Osteoblast (primary cell): Measurements from ENCODE around the gene ENO3. TPM values are rescaled to one million over a fixed set of nuclear protein-coding genes. Genes with fewer than 3 reads are reported as not detected.

ENCODE experiments used
- DNase-seq: peaks from one replicate; pipeline ENCODE4 v3.0.0; 2011; ENCODE audit warnings: low spot score, mixed read lengths; ENCODE audit not compliant: insufficient read length; ENCODE audit errors: missing footprints
- H2AFZ ChIP-seq: 2 replicates; pipeline ENCODE4 v1.6.0; 2011; ENCODE audit warnings: mild to moderate bottlenecking, low read length
- H3K27ac ChIP-seq: 2 replicates; pipeline ENCODE4 v1.5.1; 2011; ENCODE audit warnings: mild to moderate bottlenecking, low read depth, low read length, moderate library complexity
- H3K27me3 ChIP-seq: 2 replicates; pipeline ENCODE4 v1.6.0; 2012; ENCODE audit warnings: mild to moderate bottlenecking, control low read depth, inconsistent platforms, low read length, moderate library complexity; ENCODE audit not compliant: insufficient read depth
- H3K36me3 ChIP-seq: 2 replicates; pipeline ENCODE4 v1.5.1; 2011; ENCODE audit warnings: mild to moderate bottlenecking, low read length, control low read depth, moderate library complexity; ENCODE audit not compliant: insufficient read depth
- H3K4me1 ChIP-seq: 2 replicates; pipeline ENCODE4 v1.5.1; 2011; ENCODE audit warnings: mild to moderate bottlenecking, low read length, control low read depth, moderate library complexity; ENCODE audit not compliant: insufficient read depth
- H3K4me2 ChIP-seq: 2 replicates; pipeline ENCODE4 v1.6.0; 2011; ENCODE audit warnings: mild to moderate bottlenecking, low read length; ENCODE audit not compliant: insufficient read depth
- H3K4me3 ChIP-seq: fragments of 200-600 bp; sonication (generic); 3 replicates; pipeline ENCODE4 v1.5.1; 2012; ENCODE audit warnings: mild to moderate bottlenecking, low read length, inconsistent platforms; ENCODE audit not compliant: insufficient read depth
- H3K79me2 ChIP-seq: 2 replicates; pipeline ENCODE4 v1.6.0; 2012; ENCODE audit warnings: mild to moderate bottlenecking, low read length, control low read depth, inconsistent platforms; ENCODE audit not compliant: insufficient read depth
- H3K9me3 ChIP-seq: 2 replicates; pipeline ENCODE4 v1.5.1; 2011; ENCODE audit warnings: low read depth, low read length, control low read depth
- H4K20me1 ChIP-seq: 2 replicates; pipeline ENCODE4 v1.6.0; 2012; ENCODE audit warnings: mild to moderate bottlenecking, low read length, control low read depth; ENCODE audit not compliant: insufficient read depth
- total RNA-seq: library from RNA; depleted of rRNA; stranded (reverse); fragments of >200 nt; gene quantifications from 2 replicates; pipeline ENCODE4 v1.2.3, GENCODE V29; 2012
- TF ChIP-seq, protein P1 (sequence below): IDR thresholded peaks from 2 replicates; pipeline ENCODE4 v1.5.1; 2011; ENCODE audit warnings: mild to moderate bottlenecking, low read depth, low read length, moderate library complexity; ENCODE audit errors: extremely low read depth

Gene ENO3
- total RNA-seq, 1 donor, result 2.9 TPM

DNA sequence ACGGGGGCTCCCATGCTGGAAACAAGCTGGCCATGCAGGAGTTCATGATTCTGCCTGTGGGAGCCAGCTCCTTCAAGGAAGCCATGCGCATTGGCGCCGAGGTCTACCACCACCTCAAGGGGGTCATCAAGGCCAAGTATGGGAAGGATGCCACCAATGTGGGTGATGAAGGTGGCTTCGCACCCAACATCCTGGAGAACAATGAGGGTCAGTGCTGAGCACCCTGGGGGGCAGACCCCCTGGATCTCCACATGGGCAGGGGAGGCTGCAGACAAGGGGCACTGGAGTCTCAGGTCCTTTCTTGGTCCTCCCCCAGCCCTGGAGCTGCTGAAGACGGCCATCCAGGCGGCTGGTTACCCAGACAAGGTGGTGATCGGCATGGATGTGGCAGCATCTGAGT lies 4.2 kb downstream of the ENO3 start:
- Histone ChIP-seq H3K27me3 (no peaks in the 10 kb centered on the region), H3K9me3 (no peaks in the 10 kb centered on the region), H3K79me2 (no peaks in the 10 kb centered on the region), H3K4me1 (peaks cover 26% of the 10 kb centered on the region), H3K4me2 (no peak overlapping the region), H2AFZ (no peak overlapping the region), H4K20me1 (no peaks in the 10 kb centered on the region), H3K4me3 (no peak overlapping the region), H3K36me3 (peaks cover 11% of the 10 kb centered on the region), H3K27ac (no peak overlapping the region)
- DNase-seq, result no peak
- TF ChIP-seq, protein P1, sequence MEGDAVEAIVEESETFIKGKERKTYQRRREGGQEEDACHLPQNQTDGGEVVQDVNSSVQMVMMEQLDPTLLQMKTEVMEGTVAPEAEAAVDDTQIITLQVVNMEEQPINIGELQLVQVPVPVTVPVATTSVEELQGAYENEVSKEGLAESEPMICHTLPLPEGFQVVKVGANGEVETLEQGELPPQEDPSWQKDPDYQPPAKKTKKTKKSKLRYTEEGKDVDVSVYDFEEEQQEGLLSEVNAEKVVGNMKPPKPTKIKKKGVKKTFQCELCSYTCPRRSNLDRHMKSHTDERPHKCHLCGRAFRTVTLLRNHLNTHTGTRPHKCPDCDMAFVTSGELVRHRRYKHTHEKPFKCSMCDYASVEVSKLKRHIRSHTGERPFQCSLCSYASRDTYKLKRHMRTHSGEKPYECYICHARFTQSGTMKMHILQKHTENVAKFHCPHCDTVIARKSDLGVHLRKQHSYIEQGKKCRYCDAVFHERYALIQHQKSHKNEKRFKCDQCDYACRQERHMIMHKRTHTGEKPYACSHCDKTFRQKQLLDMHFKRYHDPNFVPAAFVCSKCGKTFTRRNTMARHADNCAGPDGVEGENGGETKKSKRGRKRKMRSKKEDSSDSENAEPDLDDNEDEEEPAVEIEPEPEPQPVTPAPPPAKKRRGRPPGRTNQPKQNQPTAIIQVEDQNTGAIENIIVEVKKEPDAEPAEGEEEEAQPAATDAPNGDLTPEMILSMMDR, result no peak

DNA sequence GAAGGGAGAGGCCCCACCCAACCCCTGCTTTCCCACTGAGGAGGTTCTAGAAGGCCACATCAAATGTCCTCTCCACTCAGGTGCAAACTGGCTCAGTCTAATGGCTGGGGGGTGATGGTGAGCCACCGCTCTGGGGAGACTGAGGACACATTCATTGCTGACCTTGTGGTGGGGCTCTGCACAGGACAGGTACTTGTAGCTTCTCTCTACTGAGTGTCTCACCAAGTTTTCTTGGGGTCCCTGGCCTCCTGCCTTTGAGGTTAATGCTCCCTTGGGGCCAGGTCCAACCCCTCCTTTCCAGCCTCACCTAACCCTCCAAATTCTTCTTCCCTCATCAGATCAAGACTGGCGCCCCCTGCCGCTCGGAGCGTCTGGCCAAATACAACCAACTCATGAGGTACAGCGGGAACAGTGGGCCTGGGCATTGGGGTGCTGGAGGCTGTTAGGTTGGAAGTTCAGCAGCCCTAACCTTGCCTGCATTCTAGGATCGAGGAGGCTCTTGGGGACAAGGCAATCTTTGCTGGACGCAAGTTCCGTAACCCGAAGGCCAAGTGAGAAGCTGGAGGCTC lies 5.7 kb downstream of the ENO3 start:
- Histone ChIP-seq H3K4me1 (peaks cover 20% of the 10 kb centered on the region), H3K4me3 (no peak overlapping the region), H3K36me3 (peaks cover 20% of the 10 kb centered on the region), H4K20me1 (no peaks in the 10 kb centered on the region), H2AFZ (no peak overlapping the region), H3K79me2 (no peaks in the 10 kb centered on the region), H3K9me3 (no peaks in the 10 kb centered on the region), H3K4me2 (no peak overlapping the region), H3K27ac (no peak overlapping the region), H3K27me3 (no peaks in the 10 kb centered on the region)
- peak; percentile 32 for DNase-seq
- TF ChIP-seq, protein P1, result peak; percentile 33

DNA sequence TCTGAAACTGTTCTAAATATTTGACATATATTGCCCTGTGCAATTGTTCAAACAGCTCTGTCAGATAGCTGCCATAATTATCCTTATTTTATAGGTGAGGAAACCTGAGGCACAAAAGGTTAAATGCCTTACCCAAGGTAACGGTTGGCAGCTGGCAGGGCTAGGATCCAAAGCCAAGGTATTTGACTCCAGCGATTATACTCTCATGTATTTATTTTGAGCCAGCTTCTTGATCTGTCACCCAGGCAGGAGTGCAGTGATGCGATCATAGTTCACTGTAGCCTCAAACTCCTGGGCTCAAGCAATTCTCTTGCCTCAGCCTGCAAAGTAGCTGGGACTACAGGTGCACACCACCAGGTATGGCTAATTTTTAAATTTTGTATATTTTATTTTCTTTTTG lies 7.2 kb downstream of the ENO3 start:
- peak; percentile 37 for DNase-seq
- Histone ChIP-seq H3K27me3 (no peaks in the 10 kb centered on the region), H3K36me3 (peaks cover 20% of the 10 kb centered on the region), H3K79me2 (no peaks in the 10 kb centered on the region), H3K27ac (no peak overlapping the region), H3K4me1 (peaks cover 14% of the 10 kb centered on the region), H3K4me2 (no peak overlapping the region), H4K20me1 (no peaks in the 10 kb centered on the region), H2AFZ (no peak overlapping the region), H3K4me3 (no peak overlapping the region), H3K9me3 (no peaks in the 10 kb centered on the region)
- TF ChIP-seq, protein P1, result no peak

DNA sequence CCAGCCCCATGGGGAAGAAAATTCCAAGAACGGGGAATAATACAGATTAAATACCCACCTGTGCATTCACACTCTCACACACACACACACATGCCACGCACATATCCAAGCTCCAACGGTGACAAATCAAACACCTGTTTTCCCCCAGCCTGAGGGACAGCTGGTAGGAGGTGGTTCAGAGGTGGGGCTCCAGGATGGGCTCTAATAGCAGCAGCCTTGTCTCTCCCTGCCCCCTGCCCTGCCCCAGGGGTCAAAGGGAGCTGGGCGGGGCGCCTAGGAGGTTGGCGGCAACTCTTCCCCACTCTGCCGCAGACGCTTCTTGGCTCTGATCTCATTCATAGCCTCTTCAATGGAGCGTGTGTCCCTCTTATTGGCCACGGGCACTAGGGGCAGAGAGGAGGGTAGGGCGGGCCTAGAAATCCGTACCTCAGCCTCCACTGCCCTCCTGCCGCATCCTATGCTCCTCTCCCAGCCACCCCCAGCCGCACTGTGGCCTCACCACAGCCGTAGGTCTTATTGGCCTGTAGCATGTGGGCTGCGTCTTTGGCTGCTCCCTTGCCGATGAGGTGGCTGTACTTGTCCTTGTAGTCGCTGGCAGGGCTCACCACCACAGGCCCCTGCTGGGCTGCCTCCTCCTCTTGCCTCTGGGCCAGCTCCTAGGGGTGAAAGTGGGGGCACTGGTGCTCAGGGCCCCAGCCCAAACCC lies 8.5 kb downstream of the ENO3 start:
- Histone ChIP-seq H3K79me2 (no peaks in the 10 kb centered on the region), H3K27me3 (no peaks in the 10 kb centered on the region), H3K27ac (no peak overlapping the region), H3K36me3 (peaks cover 20% of the 10 kb centered on the region), H4K20me1 (no peaks in the 10 kb centered on the region), H2AFZ (no peak overlapping the region), H3K4me2 (no peak overlapping the region), H3K9me3 (no peaks in the 10 kb centered on the region), H3K4me1 (peaks cover under 1% of the 10 kb centered on the region), H3K4me3 (no peak overlapping the region)
- TF ChIP-seq, protein P1, result no peak
- DNase-seq, result peak; percentile 25
